Natural killer cell (primary cell): ENCODE results near the gene PHACTR3. TPM values are rescaled to one million over a fixed set of nuclear protein-coding genes. Genes with fewer than 3 reads are reported as not detected.

Experiments used
- ATAC-seq, 3 donors: fragments of 150-1000 bp in 2 of 3; fragments of 200-7000 bp in 1 of 3; cut with Tn5 transposase; 1 replicate in 1 of 3; 2 replicates in 2 of 3; pipeline ENCODE4 v1.10.0; 2021; ENCODE audit warnings: mild to moderate bottlenecking in 2 of 3, moderate library complexity in 2 of 3
- DNase-seq, 2 donors: peaks; one replicate each; pipeline versions ENCODE4 v3.0.0 to v3.0.0-alpha.2; 2013 to 2021; ENCODE audit warnings: mixed read lengths in 1 of 2
- H3K27ac ChIP-seq: one replicate; pipeline ENCODE4 v1.5.1; 2013; ENCODE audit warnings: mild to moderate bottlenecking, low read length
- H3K27me3 ChIP-seq: one replicate; pipeline ENCODE4 v1.6.1; 2013; ENCODE audit warnings: low read length; ENCODE audit not compliant: control insufficient read depth, insufficient read depth
- H3K36me3 ChIP-seq: one replicate; pipeline ENCODE4 v1.6.1; 2013; ENCODE audit warnings: low read length; ENCODE audit not compliant: control insufficient read depth, insufficient read depth
- H3K4me1 ChIP-seq: one replicate; pipeline ENCODE4 v1.6.1; 2013; ENCODE audit warnings: low read length; ENCODE audit not compliant: control insufficient read depth, insufficient read depth
- H3K4me3 ChIP-seq: one replicate; pipeline ENCODE4 v1.5.1; 2013; ENCODE audit warnings: low read length
- H3K9me3 ChIP-seq: one replicate; pipeline ENCODE4 v1.6.1; 2013; ENCODE audit warnings: low read length; ENCODE audit not compliant: control insufficient read depth, insufficient read depth
- H3K27ac Mint-ChIP-seq, 2 donors: one replicate each; pipeline ENCODE4 v1.8.0; 2022; ENCODE audit warnings: mild to moderate bottlenecking in 2 of 2, mixed read lengths in 2 of 2, moderate library complexity in 1 of 2
- H3K27me3 Mint-ChIP-seq, 2 donors: one replicate each; pipeline ENCODE4 v1.8.0; 2022; ENCODE audit warnings: low read depth in 2 of 2, mixed read lengths in 2 of 2
- H3K36me3 Mint-ChIP-seq: one replicate; pipeline ENCODE4 v1.8.0; 2022; ENCODE audit warnings: mixed read lengths
- H3K4me1 Mint-ChIP-seq, 2 donors: one replicate each; pipeline ENCODE4 v1.8.0; 2022; ENCODE audit warnings: mixed read lengths in 2 of 2
- H3K4me3 Mint-ChIP-seq: one replicate; pipeline ENCODE4 v1.8.0; 2022; ENCODE audit warnings: mild to moderate bottlenecking, moderate library complexity, mixed read lengths
- H3K9me3 Mint-ChIP-seq, 2 donors: one replicate each; pipeline ENCODE4 v1.8.0; 2022; ENCODE audit warnings: mixed read lengths in 2 of 2
- WGBS: methylation state at CpG from one replicate; pipeline ENCODE4 v1.1.7; 2013; ENCODE audit warnings: missing lambda C conversion rate; ENCODE audit not compliant: insufficient coverage; 5-methylcytosine and 5-hydroxymethylcytosine counted together
- intact Hi-C: fragments of 100-400 bp; cut with micrococcal nuclease; formaldehyde crosslinking; loops from one replicate; pipeline ENCODE4 v1.14.2; 2022
- total RNA-seq, 4 donors: library from RNA; stranded (reverse); fragments of 120-200 nt in 1 of 4; gene quantifications; one replicate each; pipeline versions ENCODE4 v1.2.3 to v1.2.4, GENCODE V29; 2013 to 2022
- TF ChIP-seq, protein P1 (sequence below): fragments of 200-600 bp; IDR thresholded peaks from one replicate; pipeline ENCODE4 v1.8.0; 2022; ENCODE audit warnings: antibody characterized with exemption

Gene PHACTR3
- total RNA-seq, 3 donors from 2014 or later (not counting 1 experiment from before 2014, with no cell fraction given): not detected

DNA sequence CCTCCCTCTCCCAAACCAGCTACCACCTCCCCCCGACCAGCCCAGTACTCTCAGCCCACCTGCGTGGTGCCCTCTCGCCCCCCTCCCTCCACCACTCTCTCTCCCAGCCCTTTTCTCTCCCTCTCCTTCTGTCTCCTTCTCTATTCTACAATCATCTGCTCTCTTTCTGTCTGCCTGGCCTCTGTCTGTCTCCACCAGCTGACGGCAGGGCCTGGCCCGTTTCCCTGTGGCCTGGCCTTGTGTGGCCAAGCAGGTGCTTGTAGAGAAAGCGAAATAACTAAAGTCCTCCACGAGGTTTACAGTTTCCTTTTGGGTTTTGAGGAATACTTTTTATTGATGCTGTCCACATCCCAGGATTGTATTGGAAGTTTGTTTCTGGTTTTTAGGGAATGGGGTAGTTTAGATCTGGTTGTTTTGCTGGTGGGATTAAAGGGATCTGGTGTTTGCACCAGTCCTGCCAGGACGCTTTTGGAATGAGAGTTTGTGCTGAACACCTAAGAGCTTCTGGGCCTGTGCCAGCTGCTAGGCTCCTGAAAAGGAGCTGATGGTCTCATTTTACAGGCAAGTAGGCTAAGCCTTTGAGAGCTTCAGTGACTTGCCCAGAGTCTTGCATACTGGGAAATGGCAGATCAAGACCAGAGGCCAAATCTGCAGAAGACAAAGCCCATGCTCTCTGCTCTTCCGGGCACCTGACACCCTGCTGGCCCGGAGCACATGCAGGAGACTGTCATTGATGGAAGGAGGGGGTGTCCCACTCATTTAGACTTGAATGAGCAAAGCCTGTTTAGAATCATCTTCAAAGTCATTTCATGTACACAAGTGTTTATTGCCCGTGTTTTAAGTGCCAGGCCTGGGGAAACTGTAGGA, 167.4 kb downstream of the PHACTR3 start:
- H3K9me3 Mint-ChIP-seq: peaks cover 0 to 2% of the 10 kb centered on the region in 2 donors
- intact Hi-C loops: no loop called here

DNA sequence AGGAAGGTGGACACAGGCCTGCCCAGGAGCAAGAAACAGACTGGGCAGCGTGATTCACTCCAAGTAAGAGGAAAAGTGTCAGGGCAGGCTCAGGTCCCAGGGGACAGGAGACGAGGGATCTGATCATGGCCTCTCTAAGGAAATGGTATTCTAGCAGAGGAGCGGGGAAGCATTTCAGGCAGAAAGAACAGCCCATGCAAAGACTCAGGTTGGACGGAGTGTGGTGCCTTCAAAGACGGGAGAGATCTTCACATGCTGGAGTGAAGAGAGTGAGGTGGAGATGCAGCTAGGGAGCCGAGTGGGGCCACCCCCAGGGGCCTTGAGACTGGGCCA, 168.0 kb downstream of the PHACTR3 start:
- H3K4me1 ChIP-seq: no peaks in the 10 kb centered on the region
- DNase-seq (no peak), ATAC-seq (no peak)
- no peaks in the 10 kb centered on the region for H3K9me3 ChIP-seq
- no peak overlapping the region for H3K27ac ChIP-seq
- no peaks in the 10 kb centered on the region for H3K27me3 ChIP-seq
- no peaks in the 10 kb centered on the region for H3K36me3 Mint-ChIP-seq
- intact Hi-C loops: no loop called here
- WGBS: 73% methylated on average over 5 of the region's 6 CpGs
- H3K36me3 ChIP-seq: no peaks in the 10 kb centered on the region
- H3K27me3 Mint-ChIP-seq: peaks cover 0 to 4% of the 10 kb centered on the region in 2 donors
- H3K9me3 Mint-ChIP-seq: peaks cover 0 to 2% of the 10 kb centered on the region in 2 donors
- no peak overlapping the region for H3K4me3 Mint-ChIP-seq
- no peaks in the 10 kb centered on the region for H3K4me1 Mint-ChIP-seq
- TF ChIP-seq, protein P1, sequence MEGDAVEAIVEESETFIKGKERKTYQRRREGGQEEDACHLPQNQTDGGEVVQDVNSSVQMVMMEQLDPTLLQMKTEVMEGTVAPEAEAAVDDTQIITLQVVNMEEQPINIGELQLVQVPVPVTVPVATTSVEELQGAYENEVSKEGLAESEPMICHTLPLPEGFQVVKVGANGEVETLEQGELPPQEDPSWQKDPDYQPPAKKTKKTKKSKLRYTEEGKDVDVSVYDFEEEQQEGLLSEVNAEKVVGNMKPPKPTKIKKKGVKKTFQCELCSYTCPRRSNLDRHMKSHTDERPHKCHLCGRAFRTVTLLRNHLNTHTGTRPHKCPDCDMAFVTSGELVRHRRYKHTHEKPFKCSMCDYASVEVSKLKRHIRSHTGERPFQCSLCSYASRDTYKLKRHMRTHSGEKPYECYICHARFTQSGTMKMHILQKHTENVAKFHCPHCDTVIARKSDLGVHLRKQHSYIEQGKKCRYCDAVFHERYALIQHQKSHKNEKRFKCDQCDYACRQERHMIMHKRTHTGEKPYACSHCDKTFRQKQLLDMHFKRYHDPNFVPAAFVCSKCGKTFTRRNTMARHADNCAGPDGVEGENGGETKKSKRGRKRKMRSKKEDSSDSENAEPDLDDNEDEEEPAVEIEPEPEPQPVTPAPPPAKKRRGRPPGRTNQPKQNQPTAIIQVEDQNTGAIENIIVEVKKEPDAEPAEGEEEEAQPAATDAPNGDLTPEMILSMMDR: no peak
- H3K27ac Mint-ChIP-seq: no peak overlapping the region
- H3K4me3 ChIP-seq: no peak overlapping the region

More for the DNA sequence above, 167.4 kb downstream of the PHACTR3 start:
- 70% methylated on average over 11 of the region's 11 CpGs for WGBS
- Histone ChIP-seq H3K27ac (no peak overlapping the region), H3K27me3 (no peaks in the 10 kb centered on the region), H3K4me3 (no peak overlapping the region), H3K4me1 (no peaks in the 10 kb centered on the region), H3K36me3 (no peaks in the 10 kb centered on the region), H3K9me3 (no peaks in the 10 kb centered on the region)
- no peak overlapping the region for H3K27ac Mint-ChIP-seq
- TF ChIP-seq, protein P1: no peak
- ATAC-seq (no peak), DNase-seq (no peak)
- H3K27me3 Mint-ChIP-seq: peaks cover 0 to 6% of the 10 kb centered on the region in 2 donors
- no peaks in the 10 kb centered on the region for H3K4me1 Mint-ChIP-seq
- H3K4me3 Mint-ChIP-seq: no peak overlapping the region
- H3K36me3 Mint-ChIP-seq: no peaks in the 10 kb centered on the region

DNA sequence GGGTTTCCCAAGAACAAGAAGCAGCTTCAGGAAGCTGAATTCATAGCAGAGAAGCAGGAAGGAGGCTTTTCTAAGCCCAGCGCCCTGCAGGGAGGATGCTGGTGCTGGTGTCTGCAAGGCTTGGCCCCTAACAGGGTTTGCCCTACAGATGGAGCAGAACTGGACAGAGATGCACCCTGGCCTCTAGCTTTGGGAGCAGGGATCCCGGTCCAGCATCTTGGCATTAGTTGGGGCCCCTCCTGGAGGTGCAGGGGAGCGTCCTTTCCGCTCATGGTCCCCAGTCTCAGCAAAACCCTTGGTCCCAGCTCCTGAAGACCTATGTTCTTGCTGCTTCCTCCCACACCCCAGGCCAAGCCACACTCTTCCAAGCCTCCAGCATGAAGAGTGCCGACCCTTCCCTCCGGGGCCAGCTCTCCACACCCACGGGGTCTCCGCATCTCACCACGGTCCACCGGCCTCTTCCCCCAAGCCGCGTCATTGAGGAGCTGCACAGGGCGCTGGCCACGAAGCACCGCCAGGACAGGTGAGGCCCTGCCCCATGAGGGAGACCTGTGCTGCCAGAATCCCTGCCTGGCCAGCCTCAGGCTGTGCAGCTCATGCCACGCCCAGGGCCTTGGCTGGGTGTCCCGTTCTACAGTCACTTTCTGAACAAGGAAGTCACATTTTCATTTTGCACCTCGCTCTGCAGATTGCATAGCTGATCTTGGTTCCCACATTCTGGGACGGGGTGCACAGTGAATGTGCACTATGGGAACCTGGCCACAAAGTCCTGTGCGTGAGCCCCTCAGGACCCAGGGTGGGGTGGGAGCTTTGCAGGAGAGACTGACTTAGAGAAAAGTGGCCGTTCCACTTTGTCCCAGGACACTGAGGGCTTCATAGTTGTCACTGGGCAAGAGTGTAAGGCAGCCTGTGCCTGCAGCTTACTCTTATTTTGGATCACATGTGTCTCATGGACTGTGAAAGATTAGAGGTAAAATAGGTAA, 168.9 kb downstream of the PHACTR3 start:
- no peak overlapping the region for H3K27ac ChIP-seq
- H3K4me3 ChIP-seq: no peak overlapping the region
- ATAC-seq (no peak), DNase-seq (no peak)
- Mint-ChIP-seq H3K27me3 (no peaks in the 10 kb centered on the region), H3K9me3 (no peaks in the 10 kb centered on the region), H3K4me3 (no peak overlapping the region), H3K36me3 (no peaks in the 10 kb centered on the region), H3K27ac (no peak overlapping the region), H3K4me1 (no peaks in the 10 kb centered on the region)
- 81% methylated on average over 21 of the region's 21 CpGs for WGBS
- H3K27me3 ChIP-seq: no peaks in the 10 kb centered on the region
- H3K36me3 ChIP-seq: no peaks in the 10 kb centered on the region
- no peaks in the 10 kb centered on the region for H3K9me3 ChIP-seq
- no peaks in the 10 kb centered on the region for H3K4me1 ChIP-seq
- intact Hi-C loops: no loop called here
- TF ChIP-seq, protein P1: no peak
